ENCODE measurements around the gene P2RY13.

GRCh38 chr3:151290673-151291072 lies 38.7 kb downstream of the P2RY13 start:
- TF ChIP-seq, protein P1, sequence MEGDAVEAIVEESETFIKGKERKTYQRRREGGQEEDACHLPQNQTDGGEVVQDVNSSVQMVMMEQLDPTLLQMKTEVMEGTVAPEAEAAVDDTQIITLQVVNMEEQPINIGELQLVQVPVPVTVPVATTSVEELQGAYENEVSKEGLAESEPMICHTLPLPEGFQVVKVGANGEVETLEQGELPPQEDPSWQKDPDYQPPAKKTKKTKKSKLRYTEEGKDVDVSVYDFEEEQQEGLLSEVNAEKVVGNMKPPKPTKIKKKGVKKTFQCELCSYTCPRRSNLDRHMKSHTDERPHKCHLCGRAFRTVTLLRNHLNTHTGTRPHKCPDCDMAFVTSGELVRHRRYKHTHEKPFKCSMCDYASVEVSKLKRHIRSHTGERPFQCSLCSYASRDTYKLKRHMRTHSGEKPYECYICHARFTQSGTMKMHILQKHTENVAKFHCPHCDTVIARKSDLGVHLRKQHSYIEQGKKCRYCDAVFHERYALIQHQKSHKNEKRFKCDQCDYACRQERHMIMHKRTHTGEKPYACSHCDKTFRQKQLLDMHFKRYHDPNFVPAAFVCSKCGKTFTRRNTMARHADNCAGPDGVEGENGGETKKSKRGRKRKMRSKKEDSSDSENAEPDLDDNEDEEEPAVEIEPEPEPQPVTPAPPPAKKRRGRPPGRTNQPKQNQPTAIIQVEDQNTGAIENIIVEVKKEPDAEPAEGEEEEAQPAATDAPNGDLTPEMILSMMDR (IDR thresholded peaks at IDR 0.05; ENCODE audit: low read depth, low read length) = peak; percentile 12
- TF ChIP-seq, protein P2, sequence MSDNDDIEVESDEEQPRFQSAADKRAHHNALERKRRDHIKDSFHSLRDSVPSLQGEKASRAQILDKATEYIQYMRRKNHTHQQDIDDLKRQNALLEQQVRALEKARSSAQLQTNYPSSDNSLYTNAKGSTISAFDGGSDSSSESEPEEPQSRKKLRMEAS (IDR thresholded peaks at IDR 0.05; ENCODE audit: low read depth, low read length) = no peak
- no peak for TF ChIP-seq POLR2A (IDR thresholded peaks at IDR 0.05; ENCODE audit: extremely low read depth, insufficient read length)
- no peak for TF ChIP-seq MYC (IDR thresholded peaks at IDR 0.05; ENCODE audit: low read depth, low read length)
